SK-N-SH treated with all-trans-retinoic acid at 6 μM for 48 hours (cell line): ENCODE data around the gene AADACL4.

Experiments used
- ATAC-seq: fragments of 200-7000 bp; cut with Tn5 transposase; 3 replicates; pipeline ENCODE4 v1.9.1; 2020; ENCODE audit warnings: mild to moderate bottlenecking, moderate library complexity
- BACH2 ChIP-seq: fragments of 250-450 bp; sonication (Bioruptor Pico); IDR thresholded peaks from 2 replicates; pipeline ENCODE4 v1.9.0; 2021; ENCODE audit warnings: mild to moderate bottlenecking, borderline replicate concordance
- CREB5 ChIP-seq: fragments of 250-450 bp; sonication (Bioruptor Pico); IDR thresholded peaks from 2 replicates; pipeline ENCODE4 v1.5.1; 2020; ENCODE audit warnings: low read depth, mild to moderate bottlenecking, moderate library complexity
- CSRNP3 ChIP-seq: fragments of 250-450 bp; sonication (Bioruptor Pico); IDR thresholded peaks from 2 replicates; pipeline ENCODE4 v1.5.1; 2021; ENCODE audit warnings: mild to moderate bottlenecking, moderate library complexity
- ESRRG ChIP-seq: fragments of 250-450 bp; sonication (Bioruptor Pico); IDR thresholded peaks from 2 replicates; pipeline ENCODE4 v1.6.1; 2021; ENCODE audit warnings: mild to moderate bottlenecking
- GLIS3 ChIP-seq: fragments of 250-450 bp; sonication (Bioruptor Pico); IDR thresholded peaks from 2 replicates; pipeline ENCODE4 v1.5.0; 2020; ENCODE audit warnings: mild to moderate bottlenecking, moderate library complexity
- ISL1 ChIP-seq: fragments of 250-450 bp; sonication (Bioruptor Pico); IDR thresholded peaks from 2 replicates; pipeline ENCODE4 v2.1.2; 2022; ENCODE audit warnings: mild to moderate bottlenecking, moderate library complexity
- OSR1 ChIP-seq: fragments of 250-450 bp; sonication (Bioruptor Pico); IDR thresholded peaks from 2 replicates; pipeline ENCODE4 v1.8.0; 2022; ENCODE audit warnings: moderate library complexity, mild to moderate bottlenecking, inconsistent platforms
- PATZ1 ChIP-seq: fragments of 250-450 bp; sonication (Bioruptor Pico); IDR thresholded peaks from 2 replicates; pipeline ENCODE4 v1.8.0; 2020; ENCODE audit warnings: mild to moderate bottlenecking, moderate library complexity, borderline replicate concordance
- POU6F1 ChIP-seq: fragments of 250-450 bp; sonication (Bioruptor Pico); IDR thresholded peaks from 2 replicates; pipeline ENCODE4 v1.8.0; 2021; ENCODE audit warnings: low read depth, mild to moderate bottlenecking, moderate library complexity, borderline replicate concordance
- SNAI2 ChIP-seq: fragments of 250-450 bp; sonication (Bioruptor Pico); IDR thresholded peaks from 2 replicates; pipeline ENCODE4 v1.5.0; 2020; ENCODE audit warnings: mild to moderate bottlenecking, moderate library complexity
- TCF4 ChIP-seq: fragments of 250-450 bp; sonication (Bioruptor Pico); IDR thresholded peaks from 2 replicates; pipeline ENCODE4 v1.8.0; 2021; ENCODE audit warnings: mild to moderate bottlenecking, moderate library complexity, borderline replicate concordance
- ZC3H10 ChIP-seq: fragments of 250-450 bp; sonication (Bioruptor Pico); IDR thresholded peaks from 2 replicates; pipeline ENCODE4 v1.5.1; 2021; ENCODE audit warnings: mild to moderate bottlenecking, moderate library complexity
- ZFP30 ChIP-seq: fragments of 450-650 bp; formaldehyde crosslinking; IDR thresholded peaks from 2 replicates; pipeline ENCODE4 v1.5.0; 2022; ENCODE audit warnings: mild to moderate bottlenecking, moderate library complexity
- ZNF565 ChIP-seq: fragments of 450-650 bp; formaldehyde crosslinking; conservative IDR thresholded peaks from 2 replicates; pipeline ENCODE4 v1.5.0; 2020; ENCODE audit warnings: low read depth, mild to moderate bottlenecking, moderate library complexity
- ZNF70 ChIP-seq: fragments of 450-650 bp; formaldehyde crosslinking; IDR thresholded peaks from 2 replicates; pipeline ENCODE4 v1.5.0; 2020; ENCODE audit warnings: mild to moderate bottlenecking, moderate library complexity

AADACL4 gene

GRCh38 chr1:12614402-12615158 lies 29.3 kb upstream of the AADACL4 start:
- TF ChIP-seq ZC3H10 (CRISPR knock-in tag) (no peak), POU6F1 (CRISPR knock-in tag) (no peak), ESRRG (CRISPR knock-in tag) (no peak), PATZ1 (CRISPR knock-in tag) (no peak), ZFP30 (CRISPR knock-in tag) (no peak), ZNF565 (CRISPR knock-in tag) (no peak), TCF4 (CRISPR knock-in tag) (no peak), BACH2 (no peak), OSR1 (CRISPR knock-in tag) (no peak)
- no peak for ATAC-seq

- TF ChIP-seq ZFP30 (CRISPR knock-in tag) = no peak
- no peak for TF ChIP-seq ZNF565 (CRISPR knock-in tag)
- TF ChIP-seq SNAI2 (CRISPR knock-in tag) = peak; percentile 71; the same call in 1 of the 2 replicates
- no peak for TF ChIP-seq GLIS3 (CRISPR knock-in tag)
- 0 out of 2 replicates have a peak, but pooled peaks have one; percentile 4 for TF ChIP-seq ISL1 (CRISPR knock-in tag)
- no peak for ATAC-seq
Observed at GRCh38 chr1:12615159-12615864, 28.6 kb upstream of the AADACL4 start.

GRCh38 chr1:12615865-12616708 lies 27.8 kb upstream of the AADACL4 start:
- TF ChIP-seq ZNF565 (CRISPR knock-in tag) (no peak), ZFP30 (CRISPR knock-in tag) (no peak), ZNF70 (no peak), OSR1 (CRISPR knock-in tag) (no peak), CREB5 (CRISPR knock-in tag) (no peak), GLIS3 (CRISPR knock-in tag) (no peak), CSRNP3 (CRISPR knock-in tag) (no peak)
- ATAC-seq = peak; percentile 56

- TF ChIP-seq SNAI2 (CRISPR knock-in tag) = 0 out of 2 replicates have a peak, but pooled peaks have one; percentile 15
- TF ChIP-seq CREB5 (CRISPR knock-in tag) = no peak
- TF ChIP-seq, all 23 proteins: peak for 1
- ATAC-seq = peak; percentile 5
Observed at GRCh38 chr1:12616709-12617373, 27.0 kb upstream of the AADACL4 start.
